GM13977 (cell line): ENCODE measurements around the gene SSNA1.

Experiments
- DNase-seq: peaks from one replicate; pipeline ENCODE4 v3.0.0; 2012; ENCODE audit warnings: low spot score
- in situ Hi-C: fragments of 300-500 bp; cut with MboI; formaldehyde crosslinking; loops from one replicate; pipeline ENCODE4 v1.12.0; 2022; ENCODE audit warnings: low sequenced_read_pairs, low pct_unique_long_range_greater_than_20kb, mixed read lengths, inconsistent platforms; ENCODE audit not compliant: unreplicated experiment
- TF ChIP-seq, protein P1 (sequence below): IDR thresholded peaks from 2 replicates; pipeline ENCODE4 v1.5.1; 2012; ENCODE audit warnings: mild to moderate bottlenecking, control low read depth; ENCODE audit not compliant: insufficient read depth; ENCODE audit errors: extremely low read depth, missing control alignments

SSNA1 gene

GRCh38 chr9:137173796-137174664 lies 14.4 kb upstream of the SSNA1 start:
- in situ Hi-C loops = no loop called here
- peak; percentile 39 for DNase-seq
- TF ChIP-seq, protein P1, sequence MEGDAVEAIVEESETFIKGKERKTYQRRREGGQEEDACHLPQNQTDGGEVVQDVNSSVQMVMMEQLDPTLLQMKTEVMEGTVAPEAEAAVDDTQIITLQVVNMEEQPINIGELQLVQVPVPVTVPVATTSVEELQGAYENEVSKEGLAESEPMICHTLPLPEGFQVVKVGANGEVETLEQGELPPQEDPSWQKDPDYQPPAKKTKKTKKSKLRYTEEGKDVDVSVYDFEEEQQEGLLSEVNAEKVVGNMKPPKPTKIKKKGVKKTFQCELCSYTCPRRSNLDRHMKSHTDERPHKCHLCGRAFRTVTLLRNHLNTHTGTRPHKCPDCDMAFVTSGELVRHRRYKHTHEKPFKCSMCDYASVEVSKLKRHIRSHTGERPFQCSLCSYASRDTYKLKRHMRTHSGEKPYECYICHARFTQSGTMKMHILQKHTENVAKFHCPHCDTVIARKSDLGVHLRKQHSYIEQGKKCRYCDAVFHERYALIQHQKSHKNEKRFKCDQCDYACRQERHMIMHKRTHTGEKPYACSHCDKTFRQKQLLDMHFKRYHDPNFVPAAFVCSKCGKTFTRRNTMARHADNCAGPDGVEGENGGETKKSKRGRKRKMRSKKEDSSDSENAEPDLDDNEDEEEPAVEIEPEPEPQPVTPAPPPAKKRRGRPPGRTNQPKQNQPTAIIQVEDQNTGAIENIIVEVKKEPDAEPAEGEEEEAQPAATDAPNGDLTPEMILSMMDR = no peak

DNA sequence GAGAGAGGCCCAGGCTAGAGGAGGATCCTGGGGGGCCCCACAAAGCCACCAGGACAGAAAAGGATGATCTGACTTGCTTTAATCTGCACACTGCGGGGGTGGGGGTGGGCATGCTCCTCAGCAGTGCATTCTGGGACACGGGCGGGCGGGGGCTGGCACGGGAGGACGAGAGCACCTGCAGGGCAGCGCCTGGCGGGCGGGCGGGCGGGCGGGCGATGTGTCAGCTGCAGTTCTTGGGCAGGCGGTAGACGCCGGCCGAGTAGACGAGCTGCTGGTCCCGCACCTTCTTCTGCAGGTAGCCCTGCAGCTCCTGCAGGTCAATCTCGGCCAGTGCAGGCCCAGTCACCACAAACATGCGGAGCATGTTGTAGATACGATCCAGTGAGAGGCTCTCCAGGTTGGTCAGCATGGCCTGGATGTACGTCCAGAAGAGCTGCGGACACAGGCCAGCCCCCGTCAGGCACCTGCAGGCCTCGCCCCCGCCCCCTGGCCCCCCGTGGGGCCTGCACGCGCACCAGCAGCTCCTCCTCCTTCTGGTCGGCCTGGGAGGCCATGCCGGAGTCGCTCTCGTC lies 13.7 kb upstream of the SSNA1 start:
- DNase-seq = peak; percentile 65
- in situ Hi-C loops = no loop called here
- TF ChIP-seq, protein P1 = no peak

DNA sequence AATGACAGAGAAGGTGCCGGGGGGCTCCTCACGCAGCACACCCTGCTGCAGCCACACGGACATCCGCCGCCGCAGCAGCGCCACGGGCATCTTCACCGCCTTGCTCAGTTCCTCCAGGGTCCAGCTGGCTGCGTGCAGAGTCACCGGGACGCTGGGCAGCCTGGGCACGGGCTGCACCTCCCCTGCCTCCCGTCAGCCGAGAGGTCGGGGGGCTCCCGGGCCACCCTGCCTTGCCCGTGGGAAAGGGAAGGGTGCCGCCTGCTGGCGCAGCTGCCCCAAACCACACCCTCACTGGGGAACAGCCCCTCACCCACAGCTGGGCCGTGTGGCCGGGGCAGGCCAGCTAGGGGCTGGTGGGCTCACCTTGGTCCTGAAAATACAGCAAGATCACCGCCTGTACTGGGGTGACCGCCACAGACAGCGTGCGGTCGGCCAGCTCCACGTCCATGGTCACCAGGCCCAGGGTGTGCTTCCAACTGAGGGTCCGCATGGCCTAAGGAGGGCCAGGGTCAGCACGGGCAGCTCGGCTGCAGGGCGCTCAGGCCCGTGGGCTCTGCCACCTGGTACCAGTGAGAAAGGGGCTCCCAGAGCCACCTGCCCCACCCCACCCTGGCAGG lies 13.0 kb upstream of the SSNA1 start:
- in situ Hi-C loops = no loop called here
- DNase-seq = no peak
- TF ChIP-seq, protein P1 = peak; percentile 31

GRCh38 chr9:137176302-137177182 lies 11.9 kb upstream of the SSNA1 start:
- TF ChIP-seq, protein P1 = peak; percentile 46
- DNase-seq = peak; percentile 82
- in situ Hi-C loops = no loop called here

DNA sequence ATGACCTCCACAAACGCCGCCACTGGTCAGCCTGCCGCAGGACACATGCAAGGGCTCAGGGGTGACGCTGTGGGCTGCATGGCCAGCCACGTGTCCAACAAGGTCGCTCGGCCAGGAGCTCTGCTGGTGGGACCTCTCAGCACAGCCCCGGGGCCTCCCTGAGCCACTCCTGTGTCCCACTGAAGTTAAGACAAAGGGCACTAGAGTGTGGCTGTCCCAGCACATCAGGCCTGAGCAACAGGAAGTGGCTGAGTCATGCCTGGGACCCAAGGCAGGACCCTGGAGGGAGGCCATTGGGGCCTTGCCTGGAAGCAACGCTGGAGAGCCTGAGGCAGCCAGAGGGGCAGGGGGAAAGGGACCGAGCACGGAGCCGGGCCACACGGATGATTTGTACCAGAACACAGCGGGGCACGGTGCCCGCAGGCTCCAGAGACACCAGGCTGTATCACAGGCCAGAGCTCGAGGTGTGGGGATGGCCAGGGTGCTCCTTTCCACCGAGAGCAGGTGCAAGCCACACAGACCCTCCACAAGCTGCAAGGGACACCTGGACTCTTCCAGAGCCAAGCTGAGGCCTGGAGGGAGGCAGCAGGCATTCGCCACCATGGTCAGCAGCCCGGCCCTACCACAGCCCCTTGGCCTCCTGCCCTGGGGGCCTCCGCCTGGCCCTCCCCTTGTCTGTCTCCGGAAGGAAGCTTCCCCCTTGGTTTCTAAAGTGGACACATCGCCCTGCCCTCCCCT lies 10.1 kb upstream of the SSNA1 start:
- DNase-seq = no peak
- TF ChIP-seq, protein P1 = no peak
- in situ Hi-C loops = no loop called here
